ENCODE data around the gene MYH11.

The MYH11 gene

GRCh38 chr16:15742716-15743115 is 114.1 kb downstream of the MYH11 start:
- Histone ChIP-seq H3K9me3 (ENCODE audit: insufficient read depth, low read length) (no peaks in the 10 kb centered on the region), H3K4me3 (ENCODE audit: low read length) (no peak overlapping the region), H3K9ac (ENCODE audit: low read length) (no peak overlapping the region), H3K27ac (ENCODE audit: low read length) (no peak overlapping the region), H2AFZ (ENCODE audit: low read depth, low read length) (no peak overlapping the region), H3K79me2 (ENCODE audit: low read length) (no peaks in the 10 kb centered on the region), H4K20me1 (ENCODE audit: insufficient read depth, low read length) (no peaks in the 10 kb centered on the region), H3K4me1 (ENCODE audit: low read length) (no peaks in the 10 kb centered on the region), H3K4me2 (ENCODE audit: low read length) (no peak overlapping the region), H3K27me3 (ENCODE audit: low read depth, low read length) (no peaks in the 10 kb centered on the region), H3K36me3 (replicated peaks; ENCODE audit: low read depth, low read length) (peaks cover 6% of the 10 kb centered on the region)
- TF ChIP-seq EZH2phosphoT487 (IDR thresholded peaks at IDR 0.05; ENCODE audit: low read depth) (no peak), CTCF (IDR thresholded peaks at IDR 0.05; ENCODE audit: low read depth, low read length) (no peak)

GRCh38 chr16:15741207-15741871 is 115.5 kb downstream of the MYH11 start:
- Histone ChIP-seq H3K27me3 (ENCODE audit: low read depth, low read length) (no peaks in the 10 kb centered on the region), H3K27ac (ENCODE audit: low read length) (no peak overlapping the region), H3K4me2 (ENCODE audit: low read length) (no peak overlapping the region), H3K9ac (ENCODE audit: low read length) (no peak overlapping the region), H4K20me1 (ENCODE audit: insufficient read depth, low read length) (no peaks in the 10 kb centered on the region), H3K36me3 (replicated peaks; ENCODE audit: low read depth, low read length) (peaks cover 6% of the 10 kb centered on the region), H3K79me2 (ENCODE audit: low read length) (no peaks in the 10 kb centered on the region), H3K9me3 (ENCODE audit: insufficient read depth, low read length) (no peaks in the 10 kb centered on the region), H2AFZ (ENCODE audit: low read depth, low read length) (no peak overlapping the region), H3K4me1 (ENCODE audit: low read length) (no peaks in the 10 kb centered on the region), H3K4me3 (ENCODE audit: low read length) (no peak overlapping the region)
- TF ChIP-seq EZH2phosphoT487 (IDR thresholded peaks at IDR 0.05; ENCODE audit: low read depth) (no peak), CTCF (IDR thresholded peaks at IDR 0.05; ENCODE audit: low read depth, low read length) (no peak)

GRCh38 chr16:15739950-15740349 is 116.9 kb downstream of the MYH11 start:
- Histone ChIP-seq H3K4me1 (ENCODE audit: low read length) (no peaks in the 10 kb centered on the region), H3K27me3 (ENCODE audit: low read depth, low read length) (no peaks in the 10 kb centered on the region), H2AFZ (ENCODE audit: low read depth, low read length) (no peak overlapping the region), H3K27ac (ENCODE audit: low read length) (no peak overlapping the region), H4K20me1 (ENCODE audit: insufficient read depth, low read length) (no peaks in the 10 kb centered on the region), H3K36me3 (replicated peaks; ENCODE audit: low read depth, low read length) (peaks cover 6% of the 10 kb centered on the region), H3K9ac (ENCODE audit: low read length) (no peak overlapping the region), H3K4me3 (ENCODE audit: low read length) (no peak overlapping the region), H3K4me2 (ENCODE audit: low read length) (no peak overlapping the region), H3K79me2 (ENCODE audit: low read length) (no peaks in the 10 kb centered on the region), H3K9me3 (ENCODE audit: insufficient read depth, low read length) (no peaks in the 10 kb centered on the region)
- TF ChIP-seq CTCF (IDR thresholded peaks at IDR 0.05; ENCODE audit: low read depth, low read length), result no peak
- TF ChIP-seq EZH2phosphoT487 (IDR thresholded peaks at IDR 0.05; ENCODE audit: low read depth), result no peak

GRCh38 chr16:15739464-15739863 is 117.4 kb downstream of the MYH11 start:
- Histone ChIP-seq H3K4me2 (ENCODE audit: low read length) (no peak overlapping the region), H3K36me3 (replicated peaks; ENCODE audit: low read depth, low read length) (peaks cover 6% of the 10 kb centered on the region), H2AFZ (ENCODE audit: low read depth, low read length) (no peak overlapping the region), H3K4me3 (ENCODE audit: low read length) (no peak overlapping the region), H3K79me2 (ENCODE audit: low read length) (no peaks in the 10 kb centered on the region), H4K20me1 (ENCODE audit: insufficient read depth, low read length) (no peaks in the 10 kb centered on the region), H3K9me3 (ENCODE audit: insufficient read depth, low read length) (no peaks in the 10 kb centered on the region), H3K27ac (ENCODE audit: low read length) (no peak overlapping the region), H3K27me3 (ENCODE audit: low read depth, low read length) (no peaks in the 10 kb centered on the region), H3K9ac (ENCODE audit: low read length) (no peak overlapping the region), H3K4me1 (ENCODE audit: low read length) (no peaks in the 10 kb centered on the region)
- TF ChIP-seq CTCF (IDR thresholded peaks at IDR 0.05; ENCODE audit: low read depth, low read length) (no peak), EZH2phosphoT487 (IDR thresholded peaks at IDR 0.05; ENCODE audit: low read depth) (no peak)
